ENCODE data around the gene DLG3.

GRCh38 chrX:70454441-70455365 is 10.1 kb downstream of the DLG3 start:
- TF ChIP-seq CTCF (IDR thresholded peaks at IDR 0.05; ENCODE audit: low read depth, low read length, missing input control), result peak; percentile 70
- no peak for TF ChIP-seq GABPA (IDR thresholded peaks at IDR 0.05 in 1 of 2, conservative IDR thresholded peaks at IDR 0.05 in 1 of 2)
- TF ChIP-seq, protein P1, sequence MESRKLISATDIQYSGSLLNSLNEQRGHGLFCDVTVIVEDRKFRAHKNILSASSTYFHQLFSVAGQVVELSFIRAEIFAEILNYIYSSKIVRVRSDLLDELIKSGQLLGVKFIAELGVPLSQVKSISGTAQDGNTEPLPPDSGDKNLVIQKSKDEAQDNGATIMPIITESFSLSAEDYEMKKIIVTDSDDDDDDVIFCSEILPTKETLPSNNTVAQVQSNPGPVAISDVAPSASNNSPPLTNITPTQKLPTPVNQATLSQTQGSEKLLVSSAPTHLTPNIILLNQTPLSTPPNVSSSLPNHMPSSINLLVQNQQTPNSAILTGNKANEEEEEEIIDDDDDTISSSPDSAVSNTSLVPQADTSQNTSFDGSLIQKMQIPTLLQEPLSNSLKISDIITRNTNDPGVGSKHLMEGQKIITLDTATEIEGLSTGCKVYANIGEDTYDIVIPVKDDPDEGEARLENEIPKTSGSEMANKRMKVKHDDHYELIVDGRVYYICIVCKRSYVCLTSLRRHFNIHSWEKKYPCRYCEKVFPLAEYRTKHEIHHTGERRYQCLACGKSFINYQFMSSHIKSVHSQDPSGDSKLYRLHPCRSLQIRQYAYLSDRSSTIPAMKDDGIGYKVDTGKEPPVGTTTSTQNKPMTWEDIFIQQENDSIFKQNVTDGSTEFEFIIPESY (IDR thresholded peaks at IDR 0.05), result no peak
- TF ChIP-seq MAX (IDR thresholded peaks at IDR 0.05), result no peak
